ENCODE measurements around the gene SETD7.

DNA sequence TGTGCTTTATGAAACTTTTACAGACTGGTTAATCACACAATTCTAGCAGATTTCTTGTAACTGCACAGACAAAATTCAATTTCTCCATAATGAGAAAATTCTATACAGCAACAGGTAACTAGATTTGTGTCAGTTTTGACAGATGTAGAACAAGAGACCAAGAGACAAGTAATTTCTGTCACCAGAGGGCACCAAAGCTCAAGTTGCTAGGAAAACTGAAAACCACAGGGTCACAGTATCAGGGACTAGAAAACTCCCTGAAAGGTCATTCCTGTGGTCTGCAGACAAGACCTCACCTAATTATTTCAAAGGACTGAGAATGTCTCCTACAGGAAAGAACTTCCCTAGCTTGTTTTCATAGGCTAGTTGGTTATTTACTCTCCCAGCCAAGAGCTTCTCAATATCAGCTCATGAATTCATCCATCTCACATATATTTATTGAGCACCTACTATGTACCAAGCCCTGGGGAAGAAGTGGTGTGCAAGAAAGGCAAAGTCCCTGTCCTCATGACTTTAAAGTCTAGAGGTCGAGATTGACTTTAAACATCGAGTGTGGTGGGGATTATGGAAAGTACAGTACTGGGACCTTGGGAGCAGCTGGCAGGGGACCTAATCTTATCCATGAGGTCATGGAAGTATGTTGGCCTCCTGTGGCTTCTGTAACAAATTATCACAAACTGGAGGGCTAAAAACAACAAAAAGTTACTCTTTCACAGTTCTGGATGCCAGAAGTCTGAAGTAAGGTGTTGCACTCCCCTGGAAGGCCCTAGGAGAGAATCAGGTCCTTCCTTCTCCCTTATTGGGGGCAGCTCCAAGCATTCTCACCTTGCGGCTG lies 47.8 kb upstream of the SETD7 start:
- TF ChIP-seq, protein P1, sequence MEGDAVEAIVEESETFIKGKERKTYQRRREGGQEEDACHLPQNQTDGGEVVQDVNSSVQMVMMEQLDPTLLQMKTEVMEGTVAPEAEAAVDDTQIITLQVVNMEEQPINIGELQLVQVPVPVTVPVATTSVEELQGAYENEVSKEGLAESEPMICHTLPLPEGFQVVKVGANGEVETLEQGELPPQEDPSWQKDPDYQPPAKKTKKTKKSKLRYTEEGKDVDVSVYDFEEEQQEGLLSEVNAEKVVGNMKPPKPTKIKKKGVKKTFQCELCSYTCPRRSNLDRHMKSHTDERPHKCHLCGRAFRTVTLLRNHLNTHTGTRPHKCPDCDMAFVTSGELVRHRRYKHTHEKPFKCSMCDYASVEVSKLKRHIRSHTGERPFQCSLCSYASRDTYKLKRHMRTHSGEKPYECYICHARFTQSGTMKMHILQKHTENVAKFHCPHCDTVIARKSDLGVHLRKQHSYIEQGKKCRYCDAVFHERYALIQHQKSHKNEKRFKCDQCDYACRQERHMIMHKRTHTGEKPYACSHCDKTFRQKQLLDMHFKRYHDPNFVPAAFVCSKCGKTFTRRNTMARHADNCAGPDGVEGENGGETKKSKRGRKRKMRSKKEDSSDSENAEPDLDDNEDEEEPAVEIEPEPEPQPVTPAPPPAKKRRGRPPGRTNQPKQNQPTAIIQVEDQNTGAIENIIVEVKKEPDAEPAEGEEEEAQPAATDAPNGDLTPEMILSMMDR (IDR thresholded peaks at IDR 0.05; ENCODE audit: insufficient read depth, low read length, poor library complexity, severe bottlenecking), result peak; percentile 12
- TF ChIP-seq EZH2phosphoT487 (conservative IDR thresholded peaks at IDR 0.05; ENCODE audit: low read length), result no peak

Measured in SU-DHL-6 (cell line).